Midbrain (tissue), 1 donor: ENCODE data around the gene IZUMO4.
"Not testable (repeated sequence)": the region's sequence is repeated elsewhere in the genome, so short reads cannot be mapped to it uniquely, and the experiment has no call there.

Experiments
- DNase-seq: peaks from one replicate; lab custom pipeline; 2025; lab: John Stamatoyannopoulos, UW

IZUMO4 gene

GRCh38 chr19:2123682-2124387 lies 27.1 kb downstream of the IZUMO4 start:
- DNase-seq: no peak

- DNase-seq: no peak
Measured at GRCh38 chr19:2126879-2127518, 30.3 kb downstream of the IZUMO4 start.

- DNase-seq: no peak
Measured at GRCh38 chr19:2127758-2128157, 31.0 kb downstream of the IZUMO4 start.

- DNase-seq: not testable (repeated sequence)
Measured at GRCh38 chr19:2128252-2128651, 31.5 kb downstream of the IZUMO4 start.

GRCh38 chr19:2129022-2129421 lies 32.3 kb downstream of the IZUMO4 start:
- DNase-seq: no peak

- DNase-seq: no peak
Measured at GRCh38 chr19:2129486-2129885, 32.8 kb downstream of the IZUMO4 start.

GRCh38 chr19:2129892-2130770 lies 33.4 kb downstream of the IZUMO4 start:
- DNase-seq: no peak

- not testable (repeated sequence) for DNase-seq
Measured at GRCh38 chr19:2131012-2131975, 34.6 kb downstream of the IZUMO4 start.

- DNase-seq: no peak
Measured at GRCh38 chr19:2132191-2132590, 35.5 kb downstream of the IZUMO4 start.

GRCh38 chr19:2132731-2133490 lies 36.2 kb downstream of the IZUMO4 start:
- DNase-seq: no peak

GRCh38 chr19:2135474-2136402 lies 39.0 kb downstream of the IZUMO4 start:
- no peak for DNase-seq

- no peak for DNase-seq
Measured at GRCh38 chr19:2136796-2137195, 40.1 kb downstream of the IZUMO4 start.

- peak; percentile 20 for DNase-seq
Measured at GRCh38 chr19:2138061-2138728, 41.5 kb downstream of the IZUMO4 start.

- DNase-seq: no peak
Measured at GRCh38 chr19:2139385-2140137, 42.8 kb downstream of the IZUMO4 start.

GRCh38 chr19:2140138-2140569 lies 43.4 kb downstream of the IZUMO4 start:
- DNase-seq: no peak

- no peak for DNase-seq
Measured at GRCh38 chr19:2142173-2142829, 45.6 kb downstream of the IZUMO4 start.

GRCh38 chr19:2144190-2144589 lies 47.5 kb downstream of the IZUMO4 start:
- DNase-seq: no peak

GRCh38 chr19:2145831-2146241 lies 49.1 kb downstream of the IZUMO4 start:
- DNase-seq: no peak
